NCI-H146 treated with DMSO at 0.1 percent for 48 hours (cell line): ENCODE results near the gene NCS1.

Source experiments
- DNase-seq: peaks from one replicate; lab custom pipeline; 2025; ENCODE audit not compliant: unreplicated experiment; lab: John Stamatoyannopoulos, UW

Gene NCS1

DNA sequence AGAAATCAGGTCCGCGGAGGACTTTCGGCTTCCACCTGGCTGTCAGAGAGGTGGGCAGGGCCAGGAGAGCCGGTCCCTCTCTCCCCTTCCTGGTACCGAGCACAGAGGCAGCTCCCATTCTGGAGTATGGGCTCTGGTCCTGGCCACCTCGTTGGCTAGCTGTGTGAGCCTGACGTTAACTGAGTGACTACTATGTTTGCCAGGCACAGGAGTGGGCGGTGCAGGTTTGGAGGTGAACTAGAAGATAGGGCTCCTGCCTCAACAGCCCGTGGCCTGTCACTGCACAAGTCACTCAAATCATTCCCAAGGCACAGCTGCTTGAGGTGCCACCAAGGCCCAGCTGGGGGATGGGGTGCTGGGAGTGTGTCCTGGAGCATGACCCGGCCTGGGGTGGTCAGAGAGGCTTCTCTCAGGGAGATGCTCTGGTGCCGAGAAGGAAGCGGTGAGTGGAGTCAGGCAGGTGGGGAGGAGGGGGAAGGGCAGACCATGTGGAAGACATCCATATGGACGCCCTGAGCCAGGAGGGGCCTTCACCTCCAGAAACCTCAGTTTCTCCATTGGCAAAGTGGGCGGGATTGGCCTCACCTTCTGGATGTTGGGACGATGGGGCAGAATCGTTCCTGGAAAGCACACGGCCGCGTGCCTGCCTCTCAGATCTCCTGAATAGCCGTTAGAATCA, 39.5 kb downstream of the NCS1 start:
- DNase-seq = no peak

- DNase-seq = no peak
Measured at GRCh38 chr9:130212543-130213297, 40.5 kb downstream of the NCS1 start.

DNA sequence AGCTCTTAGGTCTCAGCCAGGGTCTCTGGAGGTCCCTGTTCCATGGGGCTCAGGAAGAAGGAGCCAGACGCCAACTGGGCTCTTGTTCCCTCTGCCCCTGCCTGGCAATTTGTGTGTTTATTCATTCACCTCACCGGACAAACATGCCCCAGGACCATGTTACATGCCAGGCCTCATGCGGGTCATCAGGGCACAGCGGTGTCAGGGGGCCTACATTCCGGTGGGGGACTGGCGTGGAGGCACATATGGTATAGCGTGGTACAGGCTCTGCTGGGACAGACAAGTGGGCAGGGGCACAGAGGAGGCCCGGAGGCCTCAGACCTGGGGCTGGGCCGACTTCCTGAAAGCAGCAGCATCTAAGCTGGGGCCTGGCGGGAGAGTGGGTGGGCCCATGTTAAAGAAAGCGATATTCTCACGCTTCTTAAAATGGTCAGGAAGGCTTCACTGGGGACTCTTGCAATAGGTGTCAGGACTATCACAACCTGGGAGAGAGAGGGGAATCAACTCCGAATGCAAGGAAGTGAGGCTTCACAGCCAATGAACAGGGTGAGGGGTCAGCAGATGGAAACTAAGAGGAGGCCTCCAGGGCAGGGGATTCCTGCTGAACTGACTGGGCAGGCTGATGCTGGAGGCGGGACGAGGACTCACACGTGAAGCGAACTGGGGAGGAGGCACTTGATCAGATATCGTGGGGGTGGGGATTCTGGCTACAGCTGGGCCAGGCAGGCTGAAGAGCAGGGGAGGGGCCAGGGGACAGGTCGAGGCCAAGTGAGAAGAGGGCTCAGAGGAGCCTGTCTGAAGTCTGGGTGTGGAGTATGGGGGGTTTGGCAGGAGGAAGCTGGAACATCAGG, 41.9 kb downstream of the NCS1 start:
- no peak for DNase-seq

DNA sequence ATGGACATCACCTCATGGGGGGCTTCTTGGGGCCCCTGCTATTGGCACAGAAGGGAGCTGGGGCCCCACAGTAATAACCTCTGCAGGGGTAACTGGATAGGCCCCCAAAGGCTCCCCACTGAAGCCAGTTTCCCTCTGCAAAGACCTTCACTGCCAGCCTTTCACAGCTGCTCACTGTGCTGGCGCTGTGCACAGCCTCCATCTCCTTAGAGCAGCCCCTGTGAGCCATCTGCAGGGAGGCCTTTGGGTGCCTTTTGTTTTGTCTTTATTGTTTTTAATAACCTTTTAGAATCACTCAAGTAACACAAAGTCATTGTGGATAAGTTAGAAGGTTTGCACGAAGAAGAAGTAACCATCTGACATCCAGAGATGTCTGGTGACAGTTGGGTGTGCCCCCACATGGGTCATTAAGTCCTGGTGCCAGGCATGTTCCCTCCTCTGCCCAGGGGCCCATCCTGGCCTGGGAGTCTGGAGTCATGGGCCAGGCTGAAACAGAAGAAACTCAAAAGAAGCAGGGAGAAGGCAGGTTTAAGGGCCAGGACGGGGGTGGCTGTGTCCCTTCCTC, 42.7 kb downstream of the NCS1 start:
- DNase-seq = no peak

DNA sequence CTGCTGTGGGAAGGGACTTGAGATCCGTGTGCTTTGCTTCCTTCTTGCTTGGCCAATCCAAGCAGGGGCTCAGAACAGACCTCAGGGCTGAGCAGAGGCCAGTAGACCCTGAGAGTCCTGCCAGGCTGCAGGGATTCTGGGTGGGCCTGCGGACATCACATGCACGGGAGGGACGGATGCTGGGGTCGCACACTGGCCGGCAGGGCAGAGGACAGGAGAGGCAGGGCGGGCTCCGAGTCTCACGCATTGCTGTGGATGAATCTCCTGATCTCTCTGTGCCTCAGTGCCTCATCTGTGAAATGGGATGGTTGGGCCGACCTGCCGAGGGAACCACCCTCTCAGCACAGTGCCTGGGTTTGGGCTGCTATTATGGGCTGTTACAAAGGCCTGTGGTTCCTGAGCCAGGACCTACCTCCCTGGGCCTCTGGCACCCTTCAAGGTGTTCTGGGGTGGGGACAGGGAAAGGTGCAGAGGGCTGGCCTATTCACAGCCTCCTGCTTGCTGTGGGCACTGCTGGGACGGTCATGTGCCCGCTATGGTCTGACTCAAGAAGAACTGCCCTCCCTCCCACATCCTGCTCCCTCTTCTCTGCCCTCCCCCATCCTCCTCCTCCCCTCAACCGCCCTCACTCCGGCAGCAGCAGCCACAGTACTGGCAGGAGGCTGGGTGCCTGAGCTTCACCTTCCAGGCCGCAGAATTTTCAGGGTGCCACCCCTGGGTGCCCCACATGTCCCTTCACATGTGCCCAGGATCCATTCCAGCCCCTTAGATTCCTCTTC, 43.3 kb downstream of the NCS1 start:
- DNase-seq = no peak

GRCh38 chr9:130217838-130218237, 45.6 kb downstream of the NCS1 start:
- no peak for DNase-seq

DNA sequence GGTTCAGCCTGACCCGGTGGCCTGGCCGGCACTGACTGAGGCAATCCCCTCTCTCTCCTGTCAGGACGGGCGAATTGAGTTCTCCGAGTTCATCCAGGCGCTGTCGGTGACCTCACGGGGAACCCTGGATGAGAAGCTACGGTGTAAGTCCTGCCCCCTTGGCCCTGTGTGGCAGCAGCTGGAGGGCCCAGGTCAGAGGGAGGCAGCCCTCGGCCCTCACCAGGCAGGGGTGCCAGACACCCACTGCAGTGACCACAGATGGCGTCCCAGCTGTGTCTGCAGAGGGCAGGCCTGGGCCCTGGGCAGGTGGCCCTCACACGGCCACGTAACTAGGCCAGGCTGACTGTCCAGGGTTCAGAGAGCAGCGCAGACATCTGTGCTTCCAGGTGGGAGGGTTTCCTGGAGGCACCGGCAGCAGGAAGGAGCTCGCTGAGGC, 47.5 kb downstream of the NCS1 start:
- no peak for DNase-seq

DNA sequence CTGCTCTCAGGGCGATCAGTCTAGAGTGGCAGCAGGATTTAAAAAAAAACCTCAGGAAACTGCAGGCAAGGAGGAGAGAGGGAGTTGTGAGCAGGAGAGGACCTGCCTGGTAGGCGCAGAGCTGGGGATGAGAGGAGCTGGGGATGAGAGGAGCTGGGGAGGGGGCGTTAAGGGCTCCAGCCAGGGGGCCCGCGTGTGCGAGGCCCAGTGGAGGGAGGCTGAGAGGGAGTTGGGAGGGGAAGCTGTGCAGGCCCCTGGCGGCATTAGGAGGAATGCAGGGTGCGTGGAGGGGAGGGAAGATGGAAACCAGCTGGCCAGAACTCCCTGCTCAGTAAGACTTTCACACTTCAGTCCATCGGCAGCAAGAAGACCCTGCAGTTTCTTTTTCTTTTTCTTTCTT, 48.1 kb downstream of the NCS1 start:
- DNase-seq = no peak

- no peak for DNase-seq
Measured at GRCh38 chr9:130222833-130223232, 50.6 kb downstream of the NCS1 start.

DNA sequence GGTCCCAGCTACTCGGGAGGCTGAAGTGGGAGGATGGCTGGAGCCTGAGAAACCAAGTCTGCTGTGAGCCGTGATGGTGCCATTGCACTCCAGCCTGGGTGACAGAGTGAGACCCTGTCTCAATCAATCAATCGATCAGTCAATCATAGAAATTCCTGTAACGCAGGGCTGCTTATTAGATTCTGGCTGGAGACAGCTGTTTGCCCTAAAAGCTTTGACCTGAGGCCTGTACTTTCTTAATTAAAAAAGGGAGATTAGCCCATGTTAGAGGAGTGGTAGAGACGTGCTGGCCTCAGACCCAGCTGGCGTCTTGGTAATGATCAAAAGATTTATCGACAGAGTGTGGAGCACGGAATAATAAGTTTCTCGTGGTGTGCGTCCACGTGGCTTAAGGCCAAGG, 52.9 kb downstream of the NCS1 start:
- DNase-seq = no peak

- no peak for DNase-seq
Measured at GRCh38 chr9:130225586-130225985, 53.4 kb downstream of the NCS1 start.

DNA sequence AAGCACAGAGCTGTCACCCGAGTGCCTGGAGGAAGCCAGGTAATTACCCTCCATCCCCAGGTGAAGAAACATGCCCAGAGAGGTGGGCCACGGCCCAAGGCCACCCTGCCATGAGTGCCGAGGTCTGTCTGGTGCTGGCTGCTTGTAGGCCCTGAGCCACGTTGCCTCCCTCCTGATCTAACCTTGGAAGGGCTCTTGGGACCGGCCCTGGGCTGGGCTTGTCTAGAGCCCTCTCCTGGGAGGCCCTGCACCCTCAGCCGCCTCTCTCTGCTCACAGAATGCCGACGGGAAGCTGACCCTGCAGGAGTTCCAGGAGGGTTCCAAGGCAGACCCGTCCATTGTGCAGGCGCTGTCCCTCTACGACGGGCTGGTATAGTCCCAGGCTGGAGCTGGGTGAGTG, 53.9 kb downstream of the NCS1 start:
- DNase-seq = no peak

- no peak for DNase-seq
Measured at GRCh38 chr9:130227833-130228232, 55.6 kb downstream of the NCS1 start.

DNA sequence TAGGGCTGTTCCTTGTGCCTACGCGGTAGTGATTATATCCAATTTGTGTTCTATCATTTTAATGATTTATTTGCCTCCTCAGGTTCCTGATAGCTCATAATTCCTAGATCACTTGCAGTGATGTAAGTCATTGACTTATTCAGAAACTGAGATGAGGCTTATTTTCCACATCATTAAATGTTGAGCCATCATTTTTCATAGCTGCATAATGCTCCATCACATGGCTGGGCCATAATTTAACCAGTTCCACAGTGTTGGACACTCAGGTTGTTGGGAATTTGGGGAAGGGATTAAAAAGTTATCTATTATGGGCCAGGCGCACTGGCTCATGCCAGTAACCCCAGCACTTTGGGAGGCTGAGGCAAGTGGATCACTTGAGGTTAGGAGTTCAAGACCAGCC, 57.6 kb downstream of the NCS1 start:
- no peak for DNase-seq

- no peak for DNase-seq
Measured at GRCh38 chr9:130230631-130231030, 58.4 kb downstream of the NCS1 start.

GRCh38 chr9:130232899-130233586, 60.8 kb downstream of the NCS1 start:
- no peak for DNase-seq

- no peak for DNase-seq
Measured at GRCh38 chr9:130233587-130233945, 61.4 kb downstream of the NCS1 start.

GRCh38 chr9:130234340-130235260, 62.4 kb downstream of the NCS1 start:
- DNase-seq = no peak
